ENCODE measurements around the gene GIMAP2. TPM values are rescaled to one million over a fixed set of nuclear protein-coding genes. Genes with fewer than 3 reads are reported as not detected.

Gene GIMAP2
- total RNA-seq, 1 donor from 2014 or later: 9.6 TPM

DNA sequence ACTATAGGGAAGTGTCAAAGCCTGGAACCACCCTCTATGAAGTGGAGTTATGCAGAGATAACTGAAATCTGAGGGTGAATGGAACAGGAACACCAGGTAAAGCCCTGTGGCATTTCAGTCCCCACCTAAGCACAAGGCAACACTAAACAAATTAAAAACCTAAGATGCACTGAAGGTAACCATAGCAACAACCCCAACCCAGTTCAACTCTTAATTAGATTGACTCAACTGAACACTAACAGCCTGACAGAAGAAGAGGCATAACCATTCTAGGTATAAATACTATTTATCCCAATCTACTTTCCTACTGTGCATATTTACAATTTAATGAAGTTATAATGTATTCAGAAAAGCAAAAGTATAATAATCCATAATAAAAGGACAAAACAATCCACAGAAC, 42.5 kb downstream of the GIMAP2 start:
- intact Hi-C loops (cut with DNase I): no loop called here
- Histone ChIP-seq H3K4me3 (no peak overlapping the region), H3K4me1 (no peaks in the 10 kb centered on the region), H3K36me3 (no peaks in the 10 kb centered on the region), H3K27me3 (no peaks in the 10 kb centered on the region), H3K27ac (no peak overlapping the region), H3K9me3 (no peaks in the 10 kb centered on the region)
- no peak for DNase-seq (ENCODE audit: extremely low spot score in 2 of 2)
- TF ChIP-seq POLR2AphosphoS5 (IDR thresholded peaks at IDR 0.05; ENCODE audit: insufficient read depth in 1 of 2, low read depth in 1 of 2) (no peak), POLR2A (IDR thresholded peaks at IDR 0.05) (no peak)
- TF ChIP-seq, protein P1, sequence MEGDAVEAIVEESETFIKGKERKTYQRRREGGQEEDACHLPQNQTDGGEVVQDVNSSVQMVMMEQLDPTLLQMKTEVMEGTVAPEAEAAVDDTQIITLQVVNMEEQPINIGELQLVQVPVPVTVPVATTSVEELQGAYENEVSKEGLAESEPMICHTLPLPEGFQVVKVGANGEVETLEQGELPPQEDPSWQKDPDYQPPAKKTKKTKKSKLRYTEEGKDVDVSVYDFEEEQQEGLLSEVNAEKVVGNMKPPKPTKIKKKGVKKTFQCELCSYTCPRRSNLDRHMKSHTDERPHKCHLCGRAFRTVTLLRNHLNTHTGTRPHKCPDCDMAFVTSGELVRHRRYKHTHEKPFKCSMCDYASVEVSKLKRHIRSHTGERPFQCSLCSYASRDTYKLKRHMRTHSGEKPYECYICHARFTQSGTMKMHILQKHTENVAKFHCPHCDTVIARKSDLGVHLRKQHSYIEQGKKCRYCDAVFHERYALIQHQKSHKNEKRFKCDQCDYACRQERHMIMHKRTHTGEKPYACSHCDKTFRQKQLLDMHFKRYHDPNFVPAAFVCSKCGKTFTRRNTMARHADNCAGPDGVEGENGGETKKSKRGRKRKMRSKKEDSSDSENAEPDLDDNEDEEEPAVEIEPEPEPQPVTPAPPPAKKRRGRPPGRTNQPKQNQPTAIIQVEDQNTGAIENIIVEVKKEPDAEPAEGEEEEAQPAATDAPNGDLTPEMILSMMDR (IDR thresholded peaks at IDR 0.05): no peak

DNA sequence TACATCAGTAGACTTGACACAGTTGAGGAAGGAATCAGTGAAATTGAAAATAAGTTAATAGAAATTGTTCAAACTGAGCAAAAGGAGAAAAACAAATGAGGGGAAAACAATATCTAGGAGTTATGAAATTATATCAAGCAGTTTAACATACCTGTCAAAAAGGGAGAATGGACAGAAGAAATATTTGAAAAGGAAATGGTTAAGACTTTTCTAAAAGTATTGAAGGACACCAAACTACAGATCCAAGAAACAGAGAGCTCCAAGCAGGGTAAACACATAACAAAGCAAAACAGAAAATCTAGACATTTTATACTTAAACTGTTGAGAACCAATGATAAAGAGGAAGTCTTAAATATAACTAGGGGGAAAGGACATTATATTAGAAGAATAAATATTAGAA, 43.1 kb downstream of the GIMAP2 start:
- no peaks in the 10 kb centered on the region for H3K36me3 ChIP-seq
- no peaks in the 10 kb centered on the region for H3K9me3 ChIP-seq
- intact Hi-C loops (cut with DNase I): no loop called here
- no peaks in the 10 kb centered on the region for H3K4me1 ChIP-seq
- H3K27me3 ChIP-seq: no peaks in the 10 kb centered on the region
- no peak overlapping the region for H3K27ac ChIP-seq
- DNase-seq (ENCODE audit: extremely low spot score in 2 of 2): no peak
- H3K4me3 ChIP-seq: no peak overlapping the region
- TF ChIP-seq POLR2A (IDR thresholded peaks at IDR 0.05) (no peak), POLR2AphosphoS5 (IDR thresholded peaks at IDR 0.05; ENCODE audit: insufficient read depth in 1 of 2, low read depth in 1 of 2) (no peak)
- TF ChIP-seq, protein P1 (IDR thresholded peaks at IDR 0.05): no peak

DNA sequence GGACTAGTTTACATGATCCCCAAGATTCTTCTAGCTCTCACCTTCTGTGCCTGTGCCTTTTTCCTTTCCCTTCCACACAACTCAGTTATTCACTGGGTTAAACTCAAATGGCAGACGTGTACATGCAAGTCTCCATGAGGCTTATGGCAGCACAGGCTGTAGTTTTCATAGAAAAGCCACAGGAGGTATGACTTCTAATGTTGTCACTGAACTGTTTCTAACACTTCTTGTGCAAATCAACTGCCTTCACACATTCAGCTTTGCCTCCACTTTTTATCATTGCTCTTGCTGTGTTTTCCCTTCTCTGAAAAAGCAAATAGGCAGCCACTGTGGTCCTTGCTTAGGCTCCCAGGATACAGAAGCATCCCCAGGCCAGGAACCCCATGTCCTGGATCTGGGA, 46.4 kb downstream of the GIMAP2 start:
- Histone ChIP-seq H3K9me3 (no peaks in the 10 kb centered on the region), H3K4me3 (no peak overlapping the region), H3K36me3 (no peaks in the 10 kb centered on the region), H3K27ac (no peak overlapping the region), H3K27me3 (no peaks in the 10 kb centered on the region), H3K4me1 (no peaks in the 10 kb centered on the region)
- intact Hi-C loops (cut with DNase I): no loop called here
- TF ChIP-seq POLR2A (IDR thresholded peaks at IDR 0.05) (no peak), POLR2AphosphoS5 (IDR thresholded peaks at IDR 0.05; ENCODE audit: insufficient read depth in 1 of 2, low read depth in 1 of 2) (no peak)
- TF ChIP-seq, protein P1 (IDR thresholded peaks at IDR 0.05): no peak
- no peak for DNase-seq (ENCODE audit: extremely low spot score in 2 of 2)

DNA sequence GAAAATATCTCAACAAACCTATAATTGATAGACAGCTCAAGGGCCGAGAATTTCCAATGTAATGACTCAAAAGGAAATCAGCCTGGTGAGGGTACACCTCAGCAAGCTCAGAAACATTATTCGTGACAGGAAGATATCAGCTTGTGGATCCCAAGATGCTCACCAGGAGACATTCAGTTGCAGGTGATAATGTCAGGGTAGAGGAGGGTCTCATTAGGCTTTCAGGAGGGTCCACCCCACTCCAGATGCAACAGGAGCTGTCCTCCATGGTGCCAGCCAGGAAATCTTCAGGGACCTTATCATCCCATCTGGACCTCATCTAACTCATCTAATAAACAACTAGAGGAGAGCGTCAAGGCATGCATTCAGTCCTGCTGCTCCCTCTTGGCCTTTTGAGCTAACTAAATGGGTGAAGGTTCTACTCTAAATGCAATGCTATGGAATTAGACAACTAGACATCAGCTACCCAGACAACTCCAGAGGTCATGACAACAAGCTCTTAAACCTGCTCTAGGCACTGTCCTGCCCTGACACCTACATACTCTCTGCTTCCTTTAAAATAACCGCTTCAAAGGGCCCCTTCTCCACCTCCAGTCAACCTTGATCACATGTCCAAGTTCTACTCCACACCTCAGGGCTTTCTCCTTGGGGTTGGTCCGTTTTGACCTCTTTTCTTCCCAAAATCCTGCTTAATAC, 47.4 kb downstream of the GIMAP2 start:
- H3K27ac ChIP-seq: no peak overlapping the region
- no peak overlapping the region for H3K4me3 ChIP-seq
- DNase-seq (ENCODE audit: extremely low spot score in 2 of 2): peak in 1 of 2 donors; percentile 82
- no peaks in the 10 kb centered on the region for H3K36me3 ChIP-seq
- no peaks in the 10 kb centered on the region for H3K9me3 ChIP-seq
- H3K27me3 ChIP-seq: no peaks in the 10 kb centered on the region
- H3K4me1 ChIP-seq: no peaks in the 10 kb centered on the region
- intact Hi-C loops (cut with DNase I): no loop called here
- TF ChIP-seq, protein P1 (IDR thresholded peaks at IDR 0.05): no peak
- no peak for TF ChIP-seq POLR2AphosphoS5 (IDR thresholded peaks at IDR 0.05; ENCODE audit: insufficient read depth in 1 of 2, low read depth in 1 of 2)
- no peak for TF ChIP-seq POLR2A (IDR thresholded peaks at IDR 0.05)

DNA sequence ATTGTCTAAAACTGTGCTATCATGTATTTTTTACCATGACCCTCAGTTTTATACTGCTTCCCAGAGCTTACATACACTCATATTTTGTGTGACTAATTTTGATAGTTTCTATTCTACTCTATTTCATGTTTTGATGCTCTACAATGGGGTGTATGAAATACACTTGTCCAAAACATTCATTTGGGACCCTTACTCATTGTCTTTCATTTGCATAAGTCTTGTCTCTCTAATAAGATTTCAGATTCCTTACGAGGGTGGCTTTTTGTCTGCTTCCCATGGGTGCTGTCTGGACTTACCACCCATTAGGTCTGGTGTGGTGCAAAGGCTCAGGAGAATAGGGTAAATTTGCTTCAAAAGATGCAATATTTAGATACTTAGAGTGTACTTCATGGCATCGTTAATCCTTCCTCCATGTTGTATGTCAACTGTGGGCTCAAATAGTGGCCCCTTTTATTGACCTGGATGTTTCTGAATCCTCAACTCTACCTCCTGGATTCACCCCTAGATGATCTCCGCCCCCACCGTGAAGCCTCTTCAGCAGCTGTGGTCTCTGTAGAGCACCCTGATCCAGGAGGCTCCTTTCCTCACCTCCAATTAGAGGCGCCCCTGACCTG, 48.1 kb downstream of the GIMAP2 start:
- intact Hi-C loops (cut with DNase I): no loop called here
- Histone ChIP-seq H3K27ac (no peak overlapping the region), H3K4me3 (no peak overlapping the region), H3K4me1 (no peaks in the 10 kb centered on the region), H3K27me3 (no peaks in the 10 kb centered on the region), H3K36me3 (no peaks in the 10 kb centered on the region), H3K9me3 (no peaks in the 10 kb centered on the region)
- no peak for DNase-seq (ENCODE audit: extremely low spot score in 2 of 2)
- TF ChIP-seq POLR2A (IDR thresholded peaks at IDR 0.05) (no peak), POLR2AphosphoS5 (IDR thresholded peaks at IDR 0.05; ENCODE audit: insufficient read depth in 1 of 2, low read depth in 1 of 2) (no peak)
- TF ChIP-seq, protein P1 (IDR thresholded peaks at IDR 0.05): no peak
